OCI-LY1 (cell line): ENCODE measurements around the gene PKNOX2.

ENCODE experiments used
- H2AFZ ChIP-seq: fragments of 200-600 bp; sonication (generic), shearing (Covaris generic); 2 replicates; pipeline ENCODE4 v1.6.0; 2014; ENCODE audit warnings: antibody characterized with exemption, mild to moderate bottlenecking, low read length
- H3F3A ChIP-seq: fragments of 200-600 bp; sonication (generic), shearing (Covaris generic); 2 replicates; pipeline ENCODE4 v1.6.0; 2014; ENCODE audit warnings: mild to moderate bottlenecking, antibody characterized with exemption, low read length, moderate library complexity; ENCODE audit not compliant: insufficient read depth
- H3K27ac ChIP-seq: fragments of 200-600 bp; sonication (generic); 2 replicates; pipeline ENCODE4 v1.5.1; 2014; ENCODE audit warnings: low read length, mixed run types, mild to moderate bottlenecking, low read depth; ENCODE audit not compliant: poor library complexity, severe bottlenecking
- H3K27me3 ChIP-seq: fragments of 200-600 bp; sonication (generic); 2 replicates; pipeline ENCODE4 v1.6.0; 2014; ENCODE audit warnings: antibody characterized with exemption, mild to moderate bottlenecking, low read length, moderate library complexity; ENCODE audit not compliant: insufficient read depth
- H3K36me3 ChIP-seq: fragments of 200-600 bp; sonication (generic); 2 replicates; pipeline ENCODE4 v1.6.1; 2014; ENCODE audit warnings: mild to moderate bottlenecking, antibody characterized with exemption, low read length, moderate library complexity, mixed read lengths; ENCODE audit not compliant: insufficient read depth
- H3K4me1 ChIP-seq: fragments of 200-600 bp; sonication (generic); 2 replicates; pipeline ENCODE4 v1.5.1; 2014; ENCODE audit warnings: mild to moderate bottlenecking, low read length, moderate library complexity; ENCODE audit not compliant: insufficient read depth, severe bottlenecking
- H3K4me2 ChIP-seq: fragments of 200-600 bp; sonication (generic), shearing (Covaris generic); 2 replicates; pipeline ENCODE4 v1.6.1; 2014; ENCODE audit warnings: low read length
- H3K4me3 ChIP-seq: fragments of 200-600 bp; sonication (generic); 2 replicates; pipeline ENCODE4 v1.5.1; 2014; ENCODE audit warnings: low read length, low read depth, mild to moderate bottlenecking, mixed read lengths; ENCODE audit not compliant: poor library complexity, severe bottlenecking
- H3K79me2 ChIP-seq: fragments of 200-600 bp; shearing (Covaris generic); 2 replicates; pipeline ENCODE4 v1.6.1; 2016; ENCODE audit warnings: mixed run types, low read length, mixed read lengths; ENCODE audit not compliant: insufficient read depth
- H3K9ac ChIP-seq: fragments of 200-600 bp; sonication (generic), shearing (Covaris generic); 2 replicates; pipeline ENCODE4 v1.6.1; 2014; ENCODE audit warnings: mild to moderate bottlenecking, low read length, mixed read lengths
- H3K9me2 ChIP-seq: fragments of 200-600 bp; sonication (generic), shearing (Covaris generic); 2 replicates; pipeline ENCODE4 v1.6.1; 2014; ENCODE audit warnings: low read depth, mild to moderate bottlenecking, low read length, mixed read lengths
- H3K9me3 ChIP-seq: fragments of 200-600 bp; shearing (Covaris generic); 2 replicates; pipeline ENCODE4 v1.6.1; 2014; ENCODE audit warnings: low read length, mixed read lengths
- H4K20me1 ChIP-seq: fragments of 200-600 bp; sonication (generic), shearing (Covaris generic); 2 replicates; pipeline ENCODE4 v1.6.0; 2016; ENCODE audit warnings: mild to moderate bottlenecking, low read length; ENCODE audit not compliant: insufficient read depth
- EZH2 ChIP-seq: fragments of 200-600 bp; sonication (generic), shearing (Covaris generic); IDR thresholded peaks from 2 replicates; pipeline ENCODE4 v1.8.0; 2017; ENCODE audit warnings: borderline replicate concordance, mixed run types, mild to moderate bottlenecking, antibody characterized with exemption, low read length, moderate library complexity, mixed read lengths
- TF ChIP-seq, protein P1 (sequence below): fragments of 200-600 bp; sonication (generic), shearing (Covaris generic); IDR thresholded peaks from 2 replicates; pipeline ENCODE4 v1.5.1; 2017; ENCODE audit warnings: mild to moderate bottlenecking, antibody characterized with exemption, low read length, moderate library complexity, mixed read lengths

Gene PKNOX2

GRCh38 chr11:125303694-125304093 is 139.1 kb downstream of the PKNOX2 start:
- Histone ChIP-seq H3F3A (no peaks in the 10 kb centered on the region), H3K27me3 (no peaks in the 10 kb centered on the region), H3K9me2 (no peaks in the 10 kb centered on the region), H3K4me1 (no peaks in the 10 kb centered on the region), H3K27ac (no peak overlapping the region), H3K36me3 (no peaks in the 10 kb centered on the region), H3K9me3 (no peaks in the 10 kb centered on the region), H3K4me2 (no peak overlapping the region), H4K20me1 (no peaks in the 10 kb centered on the region), H3K9ac (no peak overlapping the region), H3K4me3 (no peak overlapping the region), H2AFZ (no peak overlapping the region), H3K79me2 (no peaks in the 10 kb centered on the region)
- TF ChIP-seq, protein P1, sequence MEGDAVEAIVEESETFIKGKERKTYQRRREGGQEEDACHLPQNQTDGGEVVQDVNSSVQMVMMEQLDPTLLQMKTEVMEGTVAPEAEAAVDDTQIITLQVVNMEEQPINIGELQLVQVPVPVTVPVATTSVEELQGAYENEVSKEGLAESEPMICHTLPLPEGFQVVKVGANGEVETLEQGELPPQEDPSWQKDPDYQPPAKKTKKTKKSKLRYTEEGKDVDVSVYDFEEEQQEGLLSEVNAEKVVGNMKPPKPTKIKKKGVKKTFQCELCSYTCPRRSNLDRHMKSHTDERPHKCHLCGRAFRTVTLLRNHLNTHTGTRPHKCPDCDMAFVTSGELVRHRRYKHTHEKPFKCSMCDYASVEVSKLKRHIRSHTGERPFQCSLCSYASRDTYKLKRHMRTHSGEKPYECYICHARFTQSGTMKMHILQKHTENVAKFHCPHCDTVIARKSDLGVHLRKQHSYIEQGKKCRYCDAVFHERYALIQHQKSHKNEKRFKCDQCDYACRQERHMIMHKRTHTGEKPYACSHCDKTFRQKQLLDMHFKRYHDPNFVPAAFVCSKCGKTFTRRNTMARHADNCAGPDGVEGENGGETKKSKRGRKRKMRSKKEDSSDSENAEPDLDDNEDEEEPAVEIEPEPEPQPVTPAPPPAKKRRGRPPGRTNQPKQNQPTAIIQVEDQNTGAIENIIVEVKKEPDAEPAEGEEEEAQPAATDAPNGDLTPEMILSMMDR, result no peak
- no peak for TF ChIP-seq EZH2

DNA sequence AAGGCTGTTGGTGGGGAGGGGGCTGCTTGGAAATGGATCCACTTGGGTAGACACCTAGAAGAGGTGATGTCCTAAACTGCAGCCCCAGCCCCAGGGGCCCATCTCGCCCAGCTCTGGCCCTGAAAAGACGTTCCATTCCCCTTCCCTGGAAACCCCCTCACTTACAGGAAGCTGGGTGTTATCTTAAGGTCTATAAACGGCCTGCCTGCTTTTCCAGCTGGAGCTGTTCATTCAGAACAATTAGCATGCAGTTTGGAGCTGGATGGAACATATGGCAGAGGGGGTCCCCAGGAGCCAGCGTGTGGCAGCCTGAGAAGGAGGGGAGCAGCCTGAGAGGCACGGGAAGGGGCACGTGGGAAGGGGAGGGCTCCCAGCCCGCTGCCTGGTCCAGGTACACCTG is 139.6 kb downstream of the PKNOX2 start:
- H4K20me1 ChIP-seq, result no peaks in the 10 kb centered on the region
- H3K27me3 ChIP-seq, result no peaks in the 10 kb centered on the region
- no peaks in the 10 kb centered on the region for H3K4me1 ChIP-seq
- H3K9me2 ChIP-seq, result no peaks in the 10 kb centered on the region
- no peak overlapping the region for H2AFZ ChIP-seq
- no peaks in the 10 kb centered on the region for H3K9me3 ChIP-seq
- H3K27ac ChIP-seq, result no peak overlapping the region
- no peak overlapping the region for H3K9ac ChIP-seq
- no peaks in the 10 kb centered on the region for H3K36me3 ChIP-seq
- no peaks in the 10 kb centered on the region for H3K79me2 ChIP-seq
- H3K4me3 ChIP-seq, result no peak overlapping the region
- H3F3A ChIP-seq, result no peaks in the 10 kb centered on the region
- H3K4me2 ChIP-seq, result no peak overlapping the region
- TF ChIP-seq EZH2, result no peak
- TF ChIP-seq, protein P1, result no peak

DNA sequence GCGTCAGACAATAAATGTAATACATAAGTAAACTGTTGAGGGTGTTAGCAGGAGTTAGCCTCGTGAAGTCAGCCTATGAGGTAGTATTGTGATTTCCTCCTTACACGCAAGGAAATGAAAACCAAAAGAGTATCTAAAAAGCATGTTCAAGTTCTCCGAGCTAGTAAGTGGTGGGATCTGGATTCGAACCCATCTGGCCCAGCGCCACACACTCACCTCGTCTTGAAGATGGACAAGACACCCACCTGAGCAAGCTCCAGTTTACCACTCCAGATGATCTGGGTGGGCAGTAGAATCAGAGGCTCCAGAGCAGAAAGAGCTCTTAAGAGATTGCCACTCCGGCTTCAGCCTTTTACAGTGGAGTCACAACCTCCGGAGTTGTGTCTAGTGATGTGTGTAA is 140.3 kb downstream of the PKNOX2 start:
- H4K20me1 ChIP-seq, result no peaks in the 10 kb centered on the region
- H3K27me3 ChIP-seq, result no peaks in the 10 kb centered on the region
- H3K4me3 ChIP-seq, result no peak overlapping the region
- no peak overlapping the region for H3K9ac ChIP-seq
- H3K9me3 ChIP-seq, result no peaks in the 10 kb centered on the region
- no peaks in the 10 kb centered on the region for H3K9me2 ChIP-seq
- no peaks in the 10 kb centered on the region for H3K4me1 ChIP-seq
- no peak overlapping the region for H3K4me2 ChIP-seq
- no peaks in the 10 kb centered on the region for H3F3A ChIP-seq
- no peak overlapping the region for H2AFZ ChIP-seq
- TF ChIP-seq, protein P1, result no peak
- TF ChIP-seq EZH2, result no peak
- no peaks in the 10 kb centered on the region for H3K36me3 ChIP-seq
- H3K27ac ChIP-seq, result no peak overlapping the region
- H3K79me2 ChIP-seq, result no peaks in the 10 kb centered on the region
